Stimulated activated CD8-positive, alpha-beta memory T cell treated with anti-CD3 and anti-CD28 coated beads, Interleukin-7, amount 100 ng/mL, for 4 hours (primary cell): Measurements from ENCODE around the gene NUP85.
A peak's percentile ranks its signal among the peaks of the same experiment; 100 is the strongest.
"Not testable (repeated sequence)": the region's sequence is repeated elsewhere in the genome, so short reads cannot be mapped to it uniquely, and the experiment has no call there.

Source experiments
- DNase-seq, 2 donors: peaks; one replicate each; pipeline ENCODE4 v3.0.0-alpha.2; 2020; ENCODE audit warnings: low read depth in 2 of 2

NUP85 gene

GRCh38 chr17:75205037-75205792, at the start of gene NUP85:
TSS of gene NUP85 (plus strand) at chr17:75205679. CDS start at chr17:75205762, 83 bp downstream.
- peak; percentile 83 to 89 for DNase-seq

GRCh38 chr17:75158480-75158879, 47.0 kb upstream of the NUP85 start:
- not testable (repeated sequence) for DNase-seq

DNA sequence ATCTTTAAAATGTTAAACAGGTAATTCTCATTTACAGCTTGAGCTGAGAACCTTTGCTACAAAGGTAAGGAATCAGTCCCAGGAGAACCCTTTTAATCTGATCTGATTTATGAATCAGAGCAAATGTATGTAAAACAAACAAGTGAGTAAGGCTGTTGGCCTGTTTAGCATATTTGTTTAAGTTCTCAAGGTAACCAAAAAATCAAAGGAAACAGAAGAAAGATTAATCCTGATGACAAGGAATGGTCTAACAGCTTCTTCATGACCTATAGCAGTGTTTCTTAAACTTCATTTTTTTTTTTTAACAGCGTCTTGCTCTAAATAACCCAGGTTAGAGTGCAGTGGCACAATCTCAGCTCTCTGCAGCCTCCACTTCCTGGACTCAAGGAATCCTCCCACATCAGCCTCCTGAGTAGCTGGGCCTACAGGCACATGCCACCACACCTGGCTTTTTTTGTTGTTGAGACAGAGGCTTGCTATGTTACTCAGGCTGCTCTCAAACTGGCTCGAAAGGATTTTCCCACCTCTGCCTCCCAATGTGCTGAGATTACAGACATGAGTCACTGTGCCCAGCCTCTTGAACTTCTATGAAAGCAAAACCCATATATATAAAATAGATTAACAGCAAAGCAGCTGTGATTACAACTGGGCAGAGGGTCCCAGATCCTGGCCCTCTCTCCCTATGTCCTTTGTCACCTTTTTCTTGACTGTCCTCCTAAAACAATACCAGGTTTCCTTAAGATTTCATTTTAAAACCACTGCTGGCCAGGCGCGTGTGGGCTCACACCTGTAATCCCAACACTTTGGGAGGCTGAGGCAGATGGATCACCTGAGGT, 46.1 kb upstream of the NUP85 start:
- no peak for DNase-seq

DNA sequence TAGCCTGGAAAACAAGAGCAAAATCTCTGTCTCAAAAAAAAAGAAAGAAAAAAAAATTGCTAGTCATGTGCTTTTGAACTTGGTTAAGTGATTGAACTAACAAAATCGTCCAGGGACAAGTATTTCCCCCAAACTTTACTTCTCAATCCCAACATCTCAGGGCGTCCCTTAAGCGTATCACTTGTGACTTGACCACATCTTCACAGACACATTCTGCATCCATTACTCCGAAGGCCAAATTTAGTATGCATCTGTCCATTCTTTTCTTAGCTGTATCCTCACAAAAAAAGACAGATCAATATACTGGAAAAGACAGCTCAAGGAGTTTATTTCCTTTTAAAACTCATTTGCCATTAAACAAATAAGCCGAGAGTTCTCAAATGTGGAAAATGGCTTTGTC, 45.3 kb upstream of the NUP85 start:
- no peak for DNase-seq

DNA sequence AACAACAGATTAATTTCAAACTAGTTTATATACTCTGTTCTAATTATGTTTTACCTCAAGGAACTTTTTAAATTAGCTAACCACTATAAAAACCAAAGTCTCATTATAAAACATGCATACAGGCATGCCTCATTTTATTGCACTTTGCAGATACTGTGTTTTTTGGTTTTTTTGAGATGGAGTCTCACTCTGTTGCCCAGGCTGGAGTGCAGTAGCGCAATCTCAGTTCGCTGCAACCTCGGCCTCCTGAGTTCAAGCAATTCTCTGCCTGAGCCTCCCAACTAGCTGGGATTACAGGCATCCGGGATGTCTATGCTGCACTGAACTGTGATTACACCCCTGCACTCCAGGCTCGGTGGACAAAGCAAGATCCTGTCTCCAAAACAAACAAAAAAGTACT, 42.4 kb upstream of the NUP85 start:
- no peak for DNase-seq

- DNase-seq = not testable (repeated sequence)
These were observed 40.9 kb upstream of the NUP85 start for GRCh38 chr17:75164606-75165005.

GRCh38 chr17:75168998-75169397, 36.5 kb upstream of the NUP85 start:
- no peak for DNase-seq

GRCh38 chr17:75173526-75173925, 32.0 kb upstream of the NUP85 start:
- no peak for DNase-seq

DNA sequence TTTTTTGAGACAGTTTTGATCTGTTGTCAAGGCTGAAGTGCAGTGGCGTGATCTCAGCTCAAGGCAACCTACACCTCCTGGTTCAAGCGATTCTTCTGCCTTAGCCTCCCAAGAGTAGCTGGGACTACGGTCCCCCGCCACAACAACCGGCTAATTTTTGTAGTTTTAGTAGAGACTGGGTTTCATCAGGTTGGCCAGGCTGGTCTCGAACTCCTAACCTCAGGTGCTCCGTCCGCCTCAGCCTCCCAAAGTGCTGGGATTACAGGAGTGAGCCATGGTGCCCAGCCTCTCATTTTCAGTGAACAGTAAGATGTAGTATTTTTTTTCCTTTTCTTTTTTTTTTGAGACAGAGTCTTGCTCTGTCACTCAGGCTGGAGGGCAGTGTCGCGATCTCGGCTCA, 30.5 kb upstream of the NUP85 start:
- no peak for DNase-seq

DNA sequence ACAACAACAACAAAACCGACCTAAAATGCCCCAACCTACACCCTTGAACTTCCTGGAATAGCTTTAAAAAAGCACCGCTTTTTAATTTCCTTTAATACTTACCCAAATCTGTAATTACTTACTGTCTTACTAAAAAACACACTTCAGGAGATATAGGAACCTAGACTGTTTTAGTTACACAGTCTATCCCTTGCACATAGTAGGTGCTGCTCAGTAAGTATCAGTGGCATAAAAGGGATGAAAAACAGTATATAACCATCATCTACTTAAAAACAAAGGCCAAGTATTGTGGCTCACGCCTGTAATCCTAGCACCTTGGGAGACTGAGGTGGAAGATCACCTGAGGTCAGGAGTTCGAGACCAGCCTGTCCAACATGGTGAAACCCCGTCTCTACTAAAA, 28.9 kb upstream of the NUP85 start:
- DNase-seq = no peak

DNA sequence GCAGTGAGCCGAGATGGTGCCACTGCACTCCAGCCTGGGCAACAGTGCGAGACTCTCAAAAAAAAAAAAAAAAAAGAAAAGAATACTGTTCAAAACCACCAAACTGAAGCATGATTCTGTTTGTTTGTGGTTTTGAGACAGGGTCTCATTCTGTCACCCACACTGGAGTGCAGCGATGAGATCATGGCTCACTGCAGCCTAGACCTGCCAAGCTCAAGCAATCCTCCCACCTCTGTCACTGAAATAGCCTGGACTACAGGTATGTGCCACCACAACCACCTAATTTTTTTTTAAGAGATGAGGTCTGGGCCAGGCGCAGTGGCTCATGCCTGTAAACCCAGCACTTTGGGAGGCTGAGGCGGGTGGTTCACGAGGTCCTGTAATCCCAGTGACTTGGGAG, 27.0 kb upstream of the NUP85 start:
- DNase-seq = no peak

DNA sequence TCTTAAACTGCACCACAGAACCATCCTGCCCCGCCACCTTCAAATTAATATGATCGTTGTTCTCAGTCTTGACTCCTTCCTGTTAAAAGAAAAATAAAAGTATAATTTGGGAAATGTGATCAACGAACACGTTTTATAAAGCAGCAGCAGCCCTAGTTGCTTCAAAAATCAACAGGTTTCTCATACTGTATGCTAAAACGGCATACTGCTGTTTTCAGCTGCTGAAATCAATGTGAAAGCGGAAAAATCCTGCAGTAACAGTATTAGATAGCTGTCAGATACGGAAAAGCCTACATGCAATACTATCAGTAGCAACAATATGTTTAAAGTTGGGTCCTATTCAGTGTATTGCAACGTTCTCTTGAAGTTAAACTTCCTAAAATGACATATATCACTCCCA, 24.4 kb upstream of the NUP85 start:
- no peak for DNase-seq

- DNase-seq = peak; percentile 12 to 24
These were observed 23.7 kb upstream of the NUP85 start for GRCh38 chr17:75181608-75182318.

DNA sequence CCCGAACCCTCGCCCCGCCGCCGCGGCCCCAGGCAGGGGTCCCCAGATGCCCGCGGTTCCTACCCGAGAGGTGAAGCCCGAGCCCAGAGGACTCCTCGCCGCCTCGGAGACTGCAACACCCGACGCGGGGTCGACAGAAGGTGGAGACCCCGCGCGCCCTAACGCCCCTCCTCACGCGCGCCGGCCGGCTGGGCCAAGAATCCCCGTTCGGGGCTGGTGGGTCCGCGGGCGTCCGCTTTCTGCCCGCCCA, 23.2 kb upstream of the NUP85 start:
- no peak for DNase-seq

DNA sequence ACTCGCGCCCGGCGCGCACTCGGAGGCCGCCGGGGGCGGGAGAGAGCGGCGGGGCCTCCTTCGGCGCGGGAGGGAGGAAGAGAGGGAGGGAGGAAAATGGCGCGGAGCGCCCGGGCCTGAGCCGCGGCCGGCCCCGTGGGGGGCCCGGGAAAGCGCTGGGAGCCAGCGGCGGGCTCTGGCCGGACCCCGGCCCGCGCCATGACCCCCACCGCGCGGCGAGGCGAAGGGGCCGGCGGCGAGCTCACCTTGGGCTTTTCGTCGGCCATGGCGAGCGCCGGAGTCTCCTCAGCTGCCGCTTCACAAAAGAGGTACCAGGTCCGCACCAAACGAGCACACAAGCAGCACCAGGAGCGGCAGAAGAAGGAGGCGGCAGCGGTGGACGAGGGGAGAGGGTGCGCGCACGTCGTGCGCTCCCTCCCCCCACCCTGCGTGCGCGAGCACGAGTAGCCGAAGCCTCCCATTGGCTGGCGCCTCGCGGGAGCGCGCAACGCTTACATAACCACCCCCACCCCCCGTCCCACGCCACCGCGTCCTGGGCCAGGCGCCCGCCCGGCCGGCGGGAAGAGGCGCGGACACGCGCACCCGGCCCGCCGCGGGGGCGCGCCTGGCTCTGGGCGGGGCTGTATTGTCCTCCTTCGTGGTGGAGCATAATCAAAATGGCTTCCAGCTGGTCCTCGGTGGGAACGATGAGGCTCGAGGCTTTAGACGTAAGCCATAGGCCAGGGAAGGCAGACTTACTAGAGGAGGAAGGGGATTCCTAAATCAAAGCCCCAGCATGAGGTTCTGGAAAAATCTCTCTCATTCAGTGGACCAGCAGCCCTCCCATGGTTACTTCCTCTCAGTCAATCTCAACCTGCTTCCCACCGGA, 22.7 kb upstream of the NUP85 start, which contains the start of gene SUMO2:
Gene SUMO2 (minus strand): TSS at position 391 of the 868 bp plus-strand sequence. CDS start 125 bp downstream, at position 266.
- peak; percentile 92 to 95 for DNase-seq

GRCh38 chr17:75183999-75184884, 21.2 kb upstream of the NUP85 start:
- DNase-seq = no peak

DNA sequence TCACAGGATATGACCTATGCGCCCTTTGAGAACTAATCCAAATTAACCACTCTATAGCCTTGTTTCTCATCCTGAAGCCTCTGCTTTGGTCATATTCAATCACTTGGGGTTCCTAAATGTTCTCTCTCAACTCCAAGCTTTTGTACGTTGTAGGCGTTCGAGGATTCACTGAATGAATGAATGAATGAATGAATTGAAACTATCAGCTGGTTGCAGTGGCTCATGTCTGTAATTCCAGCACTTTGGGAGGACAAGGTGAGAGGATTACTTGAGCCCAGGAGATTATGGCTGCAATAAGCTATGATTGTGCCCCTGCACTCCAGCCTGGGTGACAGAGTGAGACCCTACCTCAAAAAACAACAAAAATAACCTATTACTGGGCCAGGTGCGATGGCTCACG, 16.9 kb upstream of the NUP85 start:
- DNase-seq = no peak

DNA sequence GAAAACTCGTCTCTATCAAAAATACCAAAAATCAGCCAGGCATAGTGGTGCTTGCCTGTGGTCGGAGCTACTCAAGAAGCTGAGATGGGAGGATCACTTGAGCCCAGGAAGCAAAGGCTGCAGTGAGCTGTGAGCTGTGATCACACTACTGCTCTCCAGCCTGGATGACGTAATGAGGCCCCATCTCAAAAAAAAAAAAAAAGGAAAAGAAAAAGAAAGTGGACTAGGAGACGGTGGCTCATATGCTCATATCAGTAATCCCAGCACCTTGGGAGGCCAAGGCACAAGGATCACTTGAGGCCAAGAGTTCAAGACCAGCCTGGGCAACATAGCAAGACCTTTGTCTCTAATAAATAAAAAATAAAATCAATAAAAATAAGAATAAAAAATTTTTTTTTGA, 13.9 kb upstream of the NUP85 start:
- DNase-seq = no peak

- no peak for DNase-seq
These were observed 10.6 kb upstream of the NUP85 start for GRCh38 chr17:75194879-75195278.

GRCh38 chr17:75199886-75200618, 5.4 kb upstream of the NUP85 start:
- DNase-seq = no peak
